ENCODE data around the gene TMEM131. TPM values are rescaled to one million over a fixed set of nuclear protein-coding genes. Genes with fewer than 3 reads are reported as not detected.

The TMEM131 gene
- total and polyA plus RNA-seq, 2 experiments from 2014 or later, result 9.2 to 22.7 TPM

- Histone ChIP-seq H3F3A (replicated peaks; ENCODE audit: low read depth) (no peaks in the 10 kb centered on the region), H3K27ac (ENCODE audit: low read depth) (no peak overlapping the region), H3K9me2 (ENCODE audit: insufficient read depth) (no peaks in the 10 kb centered on the region), H3K4me3 (no peak overlapping the region), H3K4me2 (no peak overlapping the region), H3K36me3 (ENCODE audit: insufficient read depth) (no peaks in the 10 kb centered on the region), H2AFZ (no peak overlapping the region), H4K20me1 (replicated peaks; ENCODE audit: insufficient read depth) (no peaks in the 10 kb centered on the region), H3K79me2 (replicated peaks; ENCODE audit: insufficient read depth) (no peaks in the 10 kb centered on the region), H3K4me1 (ENCODE audit: insufficient read depth) (0 out of 2 replicates have a peak, but pooled peaks cover 5% of the 10 kb centered on the region), H3K27me3 (ENCODE audit: insufficient read depth) (no peaks in the 10 kb centered on the region)
- DNase-seq (ENCODE audit: low spot score) (no peak), ATAC-seq (no peak)
- H3K27me3 Mint-ChIP-seq (ENCODE audit: insufficient read depth, low read depth, poor library complexity), result peaks cover 2% of the 10 kb centered on the region
- H3K4me1 Mint-ChIP-seq, result peaks cover 9% of the 10 kb centered on the region
- peaks cover 12% of the 10 kb centered on the region for H3K9me3 Mint-ChIP-seq
- H3K27ac Mint-ChIP-seq, result no peak overlapping the region
- no peaks in the 10 kb centered on the region for H3K36me3 Mint-ChIP-seq (ENCODE audit: low read depth)
- H3K4me3 Mint-ChIP-seq, result no peak overlapping the region
- no peak for TF ChIP-seq EZH2 (IDR thresholded peaks at IDR 0.05; ENCODE audit: low read depth, unreplicated experiment)
- TF ChIP-seq JUNB (IDR thresholded peaks at IDR 0.05; ENCODE audit: unreplicated experiment), result no peak
- no peak for TF ChIP-seq CREB1 (CRISPR knock-in tag; IDR thresholded peaks at IDR 0.05; ENCODE audit: low read depth)
- no peak for TF ChIP-seq STAT1 (IDR thresholded peaks at IDR 0.05; ENCODE audit: unreplicated experiment)
- TF ChIP-seq CTCF (conservative IDR thresholded peaks at IDR 0.05; ENCODE audit: low read depth in 2 of 2), result no peak
- no peak for TF ChIP-seq ZNF331 (CRISPR knock-in tag; IDR thresholded peaks at IDR 0.05; ENCODE audit: low read depth)
- TF ChIP-seq ETS1 (IDR thresholded peaks at IDR 0.05), result no peak
- TF ChIP-seq ZNF114 (CRISPR knock-in tag; IDR thresholded peaks at IDR 0.05), result no peak
- TF ChIP-seq EZH2phosphoT487 (IDR thresholded peaks at IDR 0.05; ENCODE audit: unreplicated experiment), result no peak
- no peak for TF ChIP-seq POLR2AphosphoS5 (IDR thresholded peaks at IDR 0.05; ENCODE audit: low read depth)
- no peak for TF ChIP-seq ZNF462 (CRISPR knock-in tag; IDR thresholded peaks at IDR 0.05)
- TF ChIP-seq NANOG (IDR thresholded peaks at IDR 0.05; ENCODE audit: borderline replicate concordance), result no peak
- no peak for TF ChIP-seq REST (IDR thresholded peaks at IDR 0.05; ENCODE audit: unreplicated experiment)
These were observed 31.8 kb upstream of the TMEM131 start for GRCh38 chr2:98027538-98027937.
